CD4-positive, alpha-beta T cell (primary cell): ENCODE measurements around the gene SAMD4A. TPM values are rescaled to one million over a fixed set of nuclear protein-coding genes. Genes with fewer than 3 reads are reported as not detected.

Experiments used
- ATAC-seq: fragments of 200-7000 bp; cut with Tn5 transposase; one replicate; pipeline ENCODE4 v1.10.0; 2022; ENCODE audit warnings: mild to moderate bottlenecking; ENCODE audit not compliant: poor library complexity
- CTCF ChIA-PET: fragments of 350-600 bp; sonication (Branson Sonifier 250); formaldehyde crosslinking; loops from one replicate; lab custom pipeline; 2021; ENCODE audit warnings: antibody characterized with exemption, inconsistent platforms; lab: Charles Lee
- POLR2A ChIA-PET: fragments of 350-600 bp; sonication (Branson Sonifier 250); formaldehyde crosslinking; loops from one replicate; lab custom pipeline; 2021; ENCODE audit warnings: antibody characterized with exemption, inconsistent platforms; lab: Charles Lee
- DNase-seq, 14 experiments: peaks; one replicate each; pipeline ENCODE4 v3.0.0-alpha.2; 2013 to 2020; ENCODE audit warnings: mixed read lengths in 2 of 14
- H3K27ac ChIP-seq, 2 donors: one replicate each; pipeline versions ENCODE4 v1.5.1 to v1.7.0; 2013; ENCODE audit warnings: low read length in 2 of 2, low read depth in 1 of 2, mild to moderate bottlenecking in 1 of 2
- H3K27me3 ChIP-seq, 2 experiments: 1 replicate in 1 of 2; 2 replicates in 1 of 2; pipeline versions ENCODE4 v1.6.1 to v1.7.0; 2013; ENCODE audit warnings: low read length in 2 of 2, control low read depth in 1 of 2, mild to moderate bottlenecking in 1 of 2, moderate library complexity in 1 of 2; ENCODE audit not compliant: insufficient read depth in 2 of 2, control insufficient read depth in 1 of 2
- H3K36me3 ChIP-seq: one replicate; pipeline ENCODE4 v1.6.1; 2013; ENCODE audit warnings: low read length, control low read depth; ENCODE audit not compliant: insufficient read depth
- H3K4me1 ChIP-seq: one replicate; pipeline ENCODE4 v1.6.1; 2013; ENCODE audit warnings: low read length, control low read depth; ENCODE audit not compliant: insufficient read depth
- H3K4me3 ChIP-seq: one replicate; pipeline ENCODE4 v1.5.1; 2013; ENCODE audit warnings: mild to moderate bottlenecking, low read length, moderate library complexity
- H3K9me3 ChIP-seq, 2 experiments: 1 replicate in 1 of 2; 2 replicates in 1 of 2; pipeline versions ENCODE4 v1.6.1 to v1.7.0; 2013; ENCODE audit warnings: low read length in 2 of 2, mild to moderate bottlenecking in 2 of 2, control low read depth in 1 of 2, moderate library complexity in 1 of 2; ENCODE audit not compliant: control insufficient read depth in 1 of 2, insufficient read depth in 1 of 2
- H3K27ac Mint-ChIP-seq: one replicate; pipeline ENCODE4 v1.8.0; 2020; ENCODE audit warnings: mixed read lengths
- H3K27me3 Mint-ChIP-seq: one replicate; pipeline ENCODE4 v1.8.0; 2021; ENCODE audit warnings: mixed read lengths
- H3K36me3 Mint-ChIP-seq: one replicate; pipeline ENCODE4 v1.8.0; 2021; ENCODE audit warnings: low read depth, mixed read lengths
- H3K4me1 Mint-ChIP-seq: one replicate; pipeline ENCODE4 v1.8.0; 2021; ENCODE audit warnings: low read depth, mixed read lengths
- H3K4me3 Mint-ChIP-seq: one replicate; pipeline ENCODE4 v1.8.0; 2020; ENCODE audit warnings: mild to moderate bottlenecking, mixed read lengths
- H3K9me3 Mint-ChIP-seq: one replicate; pipeline ENCODE4 v1.8.0; 2020; ENCODE audit warnings: mixed read lengths
- intact Hi-C, 2 experiments: fragments of 100-400 bp; cut with DNase I in 1 of 2; cut with micrococcal nuclease in 1 of 2; formaldehyde crosslinking; loops; one replicate each; pipeline versions ENCODE4 v1.15.1 to v1.9.0; 2023 to 2025; cut with DNase I, micrococcal nuclease
- total RNA-seq, 174 experiments: library from RNA in 2 of 174; stranded (reverse) in 2 of 174; gene quantifications; one replicate each; pipeline ENCODE4 v1.2.3 and lab custom pipeline; 2021 to 2026
- TF ChIP-seq, protein P1 (sequence below): fragments of 200-600 bp; IDR thresholded peaks from one replicate; pipeline ENCODE4 v1.8.0; 2022; ENCODE audit warnings: antibody characterized with exemption, mild to moderate bottlenecking

SAMD4A gene
- total RNA-seq, 2 experiments from 2014 or later, result 1.9 to 2.3 TPM

DNA sequence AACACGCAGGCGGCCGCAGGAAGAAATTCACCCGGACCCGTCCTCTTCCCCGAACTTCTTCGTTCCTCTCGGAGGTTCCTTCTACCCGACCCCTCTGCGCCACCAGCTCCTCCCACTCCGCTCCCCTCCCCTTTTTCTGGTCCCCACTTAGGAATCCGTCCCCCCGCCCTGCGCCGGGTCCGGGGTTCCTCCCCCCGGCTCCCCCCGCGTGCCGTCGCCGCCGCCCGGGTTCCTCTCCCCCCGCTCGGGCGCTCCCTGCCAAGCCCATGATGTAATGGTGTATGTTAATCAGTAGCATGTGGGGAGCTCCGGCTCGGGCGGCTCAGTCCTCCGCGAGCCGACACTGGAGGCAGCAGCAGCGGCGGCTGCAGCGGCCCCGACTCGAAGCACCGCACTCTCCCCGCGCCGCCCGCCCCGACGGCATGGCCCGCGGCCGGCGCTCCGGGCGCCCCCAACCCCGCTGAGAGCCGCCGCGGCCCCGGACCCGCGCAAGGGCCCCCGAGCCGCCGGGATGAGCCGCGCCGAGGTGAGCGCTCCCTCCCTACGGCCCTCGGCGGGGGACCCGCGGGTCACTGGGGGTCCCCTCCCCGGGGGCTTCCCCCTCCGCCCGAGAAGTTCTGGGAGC lies 1.0 kb upstream of the SAMD4A start:
- H3K4me3 ChIP-seq, result peak overlapping the region; percentile 80
- CTCF ChIA-PET, result interaction anchor here (1.0 to 8.9 kb wide), 3 partner anchors 56 to 208 kb away, joined by 3 to 104 read pairs (median 6); partner anchors contain the start of gene CGRRF1

DNA sequence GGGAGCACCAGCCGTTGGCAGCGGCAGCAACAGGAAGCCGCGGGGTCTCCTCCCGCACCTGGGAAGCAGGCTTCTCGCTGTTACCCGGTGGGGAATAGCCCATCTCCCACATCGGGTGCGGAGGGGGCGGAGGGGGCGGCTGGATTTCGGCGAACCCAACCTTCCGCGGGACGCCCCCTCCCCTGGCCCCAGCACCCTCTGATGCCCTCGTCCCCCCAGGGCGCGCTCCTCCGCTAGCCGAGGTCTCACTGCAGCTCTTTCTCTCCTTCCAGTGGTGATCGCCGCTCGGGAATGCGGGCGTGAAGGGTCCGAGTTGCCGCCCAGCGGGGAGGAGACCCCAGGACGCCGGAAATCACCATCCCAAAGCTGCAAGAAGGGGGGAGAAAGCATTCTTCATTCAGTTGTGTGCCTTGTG lies 303 bp downstream of the SAMD4A start:
- Mint-ChIP-seq H3K27ac (peak overlapping the region; percentile 78), H3K4me3 (peak overlapping the region; percentile 96), H3K27me3 (peaks cover 32% of the 10 kb centered on the region), H3K9me3 (peaks cover under 1% of the 10 kb centered on the region), H3K4me1 (peaks cover 15% of the 10 kb centered on the region), H3K36me3 (peaks cover 4% of the 10 kb centered on the region)
- CTCF ChIA-PET, result interaction anchor here (1.0 to 8.9 kb wide), 4 partner anchors 58 to 207 kb away, joined by 3 to 104 read pairs (median 6); partner anchors contain the start of gene CGRRF1
- POLR2A ChIA-PET, result interaction anchor here (0.6 to 4.0 kb wide), 8 partner anchors 58 to 484 kb away, joined by 3 to 42 read pairs (median 10); partner anchors contain the start of genes CGRRF1, GCH1 and GMFB
- intact Hi-C loops, result loop anchor here (5.0 to 10.0 kb wide), 7 partner anchors 60 to 598 kb away; partner anchors contain the start of genes GCH1 (in 2 of the 2), CDKN3 (in 1 of the 2) and GMFB (in 1 of the 2)
- Histone ChIP-seq H3K36me3 (no peaks in the 10 kb centered on the region), H3K27ac (no peak overlapping the region), H3K9me3 (peaks cover 0 to 3% of the 10 kb centered on the region in 2 experiments), H3K4me1 (peaks cover 29% of the 10 kb centered on the region), H3K4me3 (peak overlapping the region; percentile 70), H3K27me3 (peaks cover 6 to 12% of the 10 kb centered on the region in 2 experiments)
- DNase-seq (no peak), ATAC-seq (no peak)
- TF ChIP-seq, protein P1, sequence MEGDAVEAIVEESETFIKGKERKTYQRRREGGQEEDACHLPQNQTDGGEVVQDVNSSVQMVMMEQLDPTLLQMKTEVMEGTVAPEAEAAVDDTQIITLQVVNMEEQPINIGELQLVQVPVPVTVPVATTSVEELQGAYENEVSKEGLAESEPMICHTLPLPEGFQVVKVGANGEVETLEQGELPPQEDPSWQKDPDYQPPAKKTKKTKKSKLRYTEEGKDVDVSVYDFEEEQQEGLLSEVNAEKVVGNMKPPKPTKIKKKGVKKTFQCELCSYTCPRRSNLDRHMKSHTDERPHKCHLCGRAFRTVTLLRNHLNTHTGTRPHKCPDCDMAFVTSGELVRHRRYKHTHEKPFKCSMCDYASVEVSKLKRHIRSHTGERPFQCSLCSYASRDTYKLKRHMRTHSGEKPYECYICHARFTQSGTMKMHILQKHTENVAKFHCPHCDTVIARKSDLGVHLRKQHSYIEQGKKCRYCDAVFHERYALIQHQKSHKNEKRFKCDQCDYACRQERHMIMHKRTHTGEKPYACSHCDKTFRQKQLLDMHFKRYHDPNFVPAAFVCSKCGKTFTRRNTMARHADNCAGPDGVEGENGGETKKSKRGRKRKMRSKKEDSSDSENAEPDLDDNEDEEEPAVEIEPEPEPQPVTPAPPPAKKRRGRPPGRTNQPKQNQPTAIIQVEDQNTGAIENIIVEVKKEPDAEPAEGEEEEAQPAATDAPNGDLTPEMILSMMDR, result no peak

More for the DNA sequence above, 1.0 kb upstream of the SAMD4A start:
- H3K27me3 Mint-ChIP-seq, result peaks cover 24% of the 10 kb centered on the region
- H3K36me3 ChIP-seq, result no peaks in the 10 kb centered on the region
- H3K4me1 Mint-ChIP-seq, result peaks cover 15% of the 10 kb centered on the region
- ATAC-seq, result peak; percentile 70
- H3K27ac Mint-ChIP-seq, result peak overlapping the region; percentile 91
- H3K4me1 ChIP-seq, result peaks cover 29% of the 10 kb centered on the region
- peaks cover 6 to 12% of the 10 kb centered on the region in 2 experiments for H3K27me3 ChIP-seq
- intact Hi-C loops, result loop anchor here (1.0 to 10.0 kb wide), 9 partner anchors 61 to 599 kb away; partner anchors contain the start of genes GCH1 (in 2 of the 2), CDKN3 (in 1 of the 2) and GMFB (in 1 of the 2)
- TF ChIP-seq, protein P1, result no peak
- POLR2A ChIA-PET, result interaction anchor here (0.6 to 4.0 kb wide), 15 partner anchors 9 to 1413 kb away, joined by 3 to 42 read pairs (median 4); partner anchors contain the start of genes CGRRF1, GCH1 and GMFB
- H3K9me3 Mint-ChIP-seq, result no peaks in the 10 kb centered on the region
- H3K27ac ChIP-seq, result peak overlapping the region; percentile 62 to 74
- no peaks in the 10 kb centered on the region for H3K9me3 ChIP-seq
- H3K4me3 Mint-ChIP-seq, result peak overlapping the region; percentile 95
- H3K36me3 Mint-ChIP-seq, result peaks cover 3% of the 10 kb centered on the region
- DNase-seq, result peak; percentile 65 to 91 (median 74)
